SK-MEL-5 (cell line): ENCODE results near the gene RGS6. TPM values are rescaled to one million over a fixed set of nuclear protein-coding genes. Genes with fewer than 3 reads are reported as not detected.

ENCODE experiments used
- DNase-seq: peaks from one replicate; pipeline ENCODE4 v3.0.0-alpha.2; 2016; ENCODE audit warnings: low read depth, low spot score
- in situ Hi-C: cut with HindIII; loops from 2 replicates; pipeline ENCODE4 v1.10.0; 2016; ENCODE audit warnings: low sequenced_read_pairs, high pct_unique_total_duplicates, low pct_unique_long_range_greater_than_20kb
- total RNA-seq: library from RNA; depleted of rRNA; stranded (reverse); fragments of >200 nt; shearing (Covaris generic); gene quantifications from 2 replicates; pipeline ENCODE4 v1.2.3, GENCODE V29; 2014

RGS6 gene
- total RNA-seq, 1 experiment from 2014 or later: not detected

- in situ Hi-C loops: no loop called here
- DNase-seq: peak; percentile 35
Measured at GRCh38 chr14:72169521-72169920, 237.3 kb downstream of the RGS6 start.

DNA sequence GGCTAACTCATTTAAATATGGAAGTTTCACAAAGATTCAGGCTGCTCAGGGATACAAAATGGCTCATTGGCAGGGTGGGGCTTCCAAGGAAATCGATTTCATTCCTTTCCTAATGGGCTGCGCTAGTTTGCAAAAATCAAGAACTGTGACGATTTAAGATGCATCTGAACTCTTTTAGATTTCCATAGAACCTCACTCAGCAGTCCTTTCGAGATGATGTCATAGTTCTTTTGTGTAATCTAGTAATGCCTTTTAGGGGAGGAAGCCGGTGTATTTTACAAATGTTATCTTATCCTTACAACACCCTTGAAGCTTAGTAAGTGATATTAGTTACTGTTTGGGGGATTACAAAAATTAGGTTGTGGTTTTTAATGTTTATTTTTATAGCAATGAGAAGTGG is 239.8 kb downstream of the RGS6 start:
- in situ Hi-C loops: no loop called here
- DNase-seq: no peak

DNA sequence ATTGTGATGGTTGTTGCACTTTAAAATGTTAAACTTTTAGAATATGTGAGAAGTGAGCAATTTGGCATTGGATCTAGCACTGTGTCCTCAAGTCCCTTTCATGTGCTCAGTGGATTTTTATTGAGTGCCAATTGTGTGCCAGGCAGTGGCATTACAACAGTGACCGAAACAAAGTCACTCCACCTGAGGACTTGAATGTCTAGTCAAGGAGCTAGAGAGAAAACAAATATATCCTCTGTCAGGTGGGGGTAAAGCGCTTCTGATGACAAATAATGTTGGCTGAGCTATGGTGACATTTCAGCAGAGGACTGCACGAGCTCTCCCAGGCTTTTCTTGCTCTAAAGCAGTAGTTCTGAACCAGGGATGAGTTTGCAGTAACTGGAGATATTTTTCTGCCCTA is 240.4 kb downstream of the RGS6 start:
- DNase-seq: no peak
- in situ Hi-C loops: no loop called here

DNA sequence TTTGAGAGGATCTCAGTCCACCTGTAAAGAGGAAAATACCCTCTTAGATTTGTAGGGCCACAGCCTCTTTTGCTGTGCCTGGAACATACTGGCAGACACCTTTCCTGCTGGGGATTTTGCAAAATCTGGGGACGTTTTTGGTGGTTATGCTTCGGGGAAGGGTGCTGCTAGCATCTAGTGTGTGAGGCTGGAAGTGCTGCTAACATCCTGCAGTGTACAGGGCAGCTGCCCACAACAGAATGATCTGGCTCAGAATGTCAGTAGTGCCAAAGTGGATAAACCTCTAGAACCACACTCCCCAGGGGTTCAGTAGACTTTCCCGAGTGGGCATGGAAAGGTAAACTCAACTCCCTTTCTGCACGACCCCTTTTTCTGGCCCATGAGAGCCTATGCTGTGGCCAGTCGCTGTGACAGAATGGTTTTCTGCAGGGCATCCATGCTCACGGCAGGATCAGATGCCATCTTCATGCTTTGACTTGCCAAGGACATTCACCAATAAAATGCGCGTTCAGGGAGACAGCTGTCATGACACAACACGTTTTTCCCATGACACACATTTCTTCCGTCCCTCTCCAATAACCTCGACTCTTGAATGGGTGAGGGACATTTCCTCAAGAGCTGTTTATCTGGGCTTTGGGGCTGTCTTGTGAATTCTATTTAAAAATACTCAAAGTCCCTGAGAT is 240.9 kb downstream of the RGS6 start:
- DNase-seq: no peak
- in situ Hi-C loops: no loop called here

DNA sequence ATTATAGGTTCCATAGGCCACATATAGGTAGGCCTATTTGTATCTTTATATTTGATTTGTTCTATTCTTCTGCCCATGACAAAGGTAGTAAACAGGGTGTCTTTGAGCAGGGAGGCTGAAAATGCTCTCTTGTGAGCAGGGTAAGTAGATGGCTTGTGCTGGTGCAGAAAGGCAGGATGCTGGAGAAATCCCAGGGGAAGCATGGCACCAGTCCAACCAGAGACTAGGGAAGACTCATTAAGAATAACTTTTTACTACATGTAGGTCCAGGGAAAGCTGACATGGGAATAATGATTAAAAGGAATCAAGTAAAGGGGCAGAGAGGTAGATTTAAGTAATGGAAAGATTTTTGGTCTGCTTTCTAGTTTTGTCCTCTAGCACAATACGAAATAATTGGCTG is 245.0 kb downstream of the RGS6 start:
- in situ Hi-C loops: no loop called here
- no peak for DNase-seq

DNA sequence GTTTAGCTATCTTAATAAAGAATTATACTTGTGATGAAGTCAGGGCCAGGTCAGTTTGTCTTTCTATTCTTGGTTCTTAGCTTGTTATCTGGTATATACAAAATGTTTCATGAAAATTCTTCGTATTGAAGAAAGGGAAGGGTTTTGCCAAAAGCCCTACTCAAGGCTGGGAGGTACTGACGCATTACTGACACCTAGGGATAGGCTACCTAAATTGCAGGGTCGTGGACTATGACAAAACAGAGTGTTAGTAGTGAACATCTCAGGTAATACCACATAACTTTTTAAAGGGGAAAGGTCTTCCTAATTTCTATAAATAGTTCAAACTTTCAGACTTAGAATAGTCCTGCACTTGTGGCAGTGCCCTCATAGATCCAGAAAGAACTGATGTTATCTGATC is 246.3 kb downstream of the RGS6 start:
- no peak for DNase-seq
- in situ Hi-C loops: no loop called here

GRCh38 chr14:72182708-72183432 is 250.6 kb downstream of the RGS6 start:
- in situ Hi-C loops: no loop called here
- no peak for DNase-seq

DNA sequence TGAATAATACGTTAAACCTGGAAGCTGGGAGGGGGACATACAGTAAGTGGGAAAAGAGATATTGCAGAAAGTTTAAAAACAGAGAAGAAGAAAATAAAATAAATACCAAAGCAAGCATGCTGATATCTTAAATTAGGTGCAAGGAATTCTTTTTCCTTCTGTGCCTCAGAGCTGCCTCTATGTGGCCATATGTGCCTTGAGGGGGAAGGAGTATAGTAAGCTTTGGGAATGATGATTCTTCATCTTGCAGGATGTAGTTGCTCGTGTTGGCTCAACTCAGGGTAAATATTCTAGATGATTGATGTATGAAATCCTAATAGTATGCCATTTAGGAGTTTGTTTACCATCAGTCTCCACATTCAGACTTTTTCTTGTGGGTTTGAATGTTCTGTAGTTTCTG is 251.4 kb downstream of the RGS6 start:
- no peak for DNase-seq
- in situ Hi-C loops: no loop called here

GRCh38 chr14:72186523-72186922 is 254.3 kb downstream of the RGS6 start:
- no peak for DNase-seq
- in situ Hi-C loops: no loop called here

- in situ Hi-C loops: no loop called here
- no peak for DNase-seq
Measured at GRCh38 chr14:72196237-72197015, 264.2 kb downstream of the RGS6 start.

DNA sequence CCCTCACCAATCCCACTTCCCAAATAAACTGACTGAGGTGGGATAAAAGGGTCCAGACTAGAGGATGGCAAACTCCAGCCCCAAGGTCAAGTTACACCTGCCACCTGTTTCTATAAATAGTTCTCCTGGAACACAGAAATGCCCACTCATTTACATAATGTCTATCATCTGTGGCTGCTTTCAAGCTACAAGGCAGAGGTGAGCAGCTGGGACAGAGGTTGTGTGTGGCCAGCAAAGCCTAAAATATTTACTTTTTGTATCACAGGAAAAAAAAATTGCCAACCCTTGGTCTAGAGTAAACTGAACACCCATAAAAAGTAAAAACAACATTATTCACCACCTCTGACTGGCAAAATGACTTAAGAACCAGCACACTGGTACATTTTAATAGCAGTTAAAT is 269.4 kb downstream of the RGS6 start:
- DNase-seq: no peak

GRCh38 chr14:72213424-72213823 is 281.2 kb downstream of the RGS6 start:
- in situ Hi-C loops: no loop called here
- DNase-seq: no peak

More for the DNA sequence above, 269.4 kb downstream of the RGS6 start:
- in situ Hi-C loops: no loop called here

GRCh38 chr14:72215080-72215479 is 282.9 kb downstream of the RGS6 start:
- in situ Hi-C loops: no loop called here

GRCh38 chr14:72217135-72217534 is 284.9 kb downstream of the RGS6 start:
- DNase-seq: no peak
- in situ Hi-C loops: no loop called here

More at GRCh38 chr14:72215080-72215479, 282.9 kb downstream of the RGS6 start:
- no peak for DNase-seq

DNA sequence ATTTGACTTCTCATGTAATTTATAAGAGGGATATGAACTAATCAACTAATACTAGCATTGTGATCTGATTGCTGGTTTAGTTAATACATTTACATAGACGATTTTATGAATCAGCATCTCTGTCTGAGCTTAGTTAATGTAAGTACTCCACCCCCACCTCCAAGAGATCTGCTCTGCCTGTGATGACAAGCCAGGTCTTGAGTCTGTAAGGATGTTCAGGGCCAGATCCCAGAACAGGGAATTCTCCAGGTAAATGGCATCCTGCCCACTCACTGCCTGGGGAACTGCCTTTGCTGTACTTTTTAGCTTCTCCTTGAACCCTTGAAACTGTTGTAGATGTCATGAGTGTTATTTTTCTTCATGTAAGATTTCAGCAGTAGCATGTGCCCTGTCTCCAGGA is 289.8 kb downstream of the RGS6 start:
- in situ Hi-C loops: no loop called here
- no peak for DNase-seq

DNA sequence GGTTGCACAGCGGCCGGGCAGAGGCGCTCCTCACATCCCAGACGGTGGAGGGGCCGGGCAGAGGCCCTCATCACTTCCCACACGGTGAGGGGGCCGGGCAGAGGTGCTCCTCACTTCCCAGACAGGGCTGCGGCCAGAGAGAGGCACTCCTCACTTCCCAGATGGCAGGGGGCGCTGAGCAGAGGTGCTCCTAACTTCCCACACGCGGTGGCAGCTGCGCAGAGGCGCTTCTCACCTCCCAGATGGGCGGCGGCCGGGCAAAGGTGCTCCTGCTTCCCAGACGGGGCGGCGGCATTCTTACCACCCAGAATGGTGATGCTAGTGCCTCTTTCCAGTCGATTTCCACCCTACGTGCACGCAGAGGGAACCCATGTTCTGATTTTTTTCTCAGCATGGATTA is 304.4 kb downstream of the RGS6 start:
- DNase-seq: no peak
- in situ Hi-C loops: no loop called here

GRCh38 chr14:72237722-72238666 is 305.8 kb downstream of the RGS6 start:
- no peak for DNase-seq
- in situ Hi-C loops: no loop called here
